Anterior cingulate cortex (tissue), 58 donors: ENCODE data around the gene MARK1.

ENCODE experiments used
- DNase-seq, 58 donors: peaks; one replicate each; lab custom pipeline; 2025; lab: John Stamatoyannopoulos, UW

MARK1 gene

DNA sequence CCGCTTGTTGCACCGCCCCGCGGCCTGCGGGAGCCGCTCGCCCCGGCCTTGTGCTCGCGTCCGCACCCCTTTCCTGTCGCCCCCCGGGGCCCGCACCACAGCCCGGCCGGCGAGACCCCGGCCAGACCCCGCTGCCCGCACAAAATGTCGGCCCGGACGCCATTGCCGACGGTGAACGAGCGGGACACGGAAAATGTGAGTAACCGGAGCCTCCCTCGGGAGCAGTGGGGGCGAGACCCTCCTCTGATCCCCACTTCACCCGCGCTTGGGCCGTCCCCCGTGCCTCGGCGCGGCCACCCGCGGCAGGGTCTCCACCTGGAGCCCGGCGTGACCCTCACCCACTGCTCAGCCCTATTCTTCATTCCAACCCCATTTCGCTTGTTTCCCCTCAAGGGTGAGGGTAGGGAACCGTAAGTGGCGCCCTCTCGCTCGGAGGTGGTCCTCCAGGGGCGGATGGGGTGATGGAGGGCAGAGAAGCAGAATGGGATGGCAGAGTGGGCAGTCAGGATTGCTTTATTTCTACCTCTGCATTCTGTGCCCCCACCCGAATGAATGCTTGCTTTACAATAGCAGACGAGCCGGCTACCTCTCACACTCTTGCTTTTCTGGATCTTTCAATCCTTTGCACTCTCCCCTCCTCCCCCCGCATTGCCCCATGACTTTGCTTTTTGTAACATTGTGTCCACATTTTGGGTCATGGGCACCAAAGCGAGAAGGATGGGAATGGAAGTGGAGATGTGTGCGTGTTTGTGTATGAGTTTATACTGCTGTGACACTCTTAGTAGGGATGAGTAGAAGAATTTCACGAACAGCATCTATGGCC lies 954 bp downstream of the MARK1 start:
- DNase-seq, result peak in 26 of 58 donors; percentile 2 to 69 (median 33)

DNA sequence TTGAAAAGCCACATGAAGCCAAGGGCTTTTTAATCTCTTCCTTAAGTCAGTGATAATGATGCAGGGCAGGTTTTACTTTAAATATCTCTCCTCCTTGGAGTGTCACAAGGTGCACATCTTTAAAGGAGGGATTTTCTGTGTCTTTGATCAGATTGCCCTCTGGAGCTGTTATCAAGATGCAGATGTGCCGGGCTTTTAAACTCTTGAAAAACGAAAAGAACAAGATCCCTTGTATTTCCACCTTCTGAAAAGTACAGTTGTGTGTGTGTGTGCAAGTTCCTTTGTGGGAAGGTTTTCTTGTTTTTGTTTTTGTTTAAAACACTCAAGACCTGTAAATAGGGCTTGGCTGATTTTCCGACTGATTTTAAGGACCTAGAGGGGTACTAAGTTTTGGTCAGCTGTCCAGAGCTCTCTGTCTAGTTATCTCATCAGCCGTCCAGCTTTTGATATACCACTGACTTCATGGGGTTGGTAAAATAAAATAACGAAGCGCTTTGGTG lies 1.6 kb downstream of the MARK1 start:
- no peak for DNase-seq

DNA sequence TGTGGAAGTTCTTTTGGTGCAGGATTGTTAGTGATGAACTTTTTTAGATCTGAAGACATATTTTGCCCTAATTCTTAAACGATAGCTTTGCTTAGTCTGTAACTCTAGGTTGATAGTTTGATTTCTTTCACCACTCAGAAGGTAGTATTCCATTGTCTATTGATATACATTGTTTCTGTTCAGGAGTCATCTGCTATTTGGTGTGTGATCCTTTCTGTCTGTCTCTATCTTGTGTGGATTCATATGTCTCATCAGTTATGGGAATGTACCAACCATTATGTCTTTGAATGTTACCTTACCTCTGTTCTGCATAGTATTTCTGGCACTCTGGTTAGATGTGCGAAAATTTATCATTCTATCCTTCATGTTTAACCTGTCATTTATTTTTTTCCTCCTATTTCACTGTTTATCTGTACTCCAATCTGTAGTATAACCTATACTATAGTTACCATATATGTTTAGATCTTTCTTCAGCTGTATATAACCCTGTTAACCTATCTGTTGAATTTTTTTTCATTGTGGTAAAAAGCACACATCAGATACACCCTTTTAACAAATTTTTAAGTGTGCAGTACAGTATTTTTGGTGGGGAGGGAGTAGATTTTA lies 5.7 kb downstream of the MARK1 start:
- no peak for DNase-seq

DNA sequence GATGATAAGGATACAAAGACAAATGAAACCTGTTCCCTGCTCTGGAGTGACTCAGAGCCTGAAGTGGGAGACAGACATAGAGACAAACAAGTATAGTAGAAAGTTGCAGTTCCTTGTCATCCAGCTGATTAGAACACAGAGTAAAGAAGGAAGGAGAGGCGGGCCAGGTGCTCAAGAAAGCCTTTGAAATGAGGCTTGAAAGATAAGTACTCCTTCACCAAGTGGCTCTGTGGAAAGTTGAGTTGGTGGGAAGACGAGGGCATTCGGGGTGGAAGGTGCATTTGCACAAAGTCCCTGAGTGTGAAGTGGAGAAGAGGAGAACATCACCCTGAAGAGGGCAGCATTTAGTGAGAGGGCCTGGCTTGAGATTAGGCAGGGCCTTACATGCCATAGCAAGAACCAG lies 17.0 kb downstream of the MARK1 start:
- no peak for DNase-seq

DNA sequence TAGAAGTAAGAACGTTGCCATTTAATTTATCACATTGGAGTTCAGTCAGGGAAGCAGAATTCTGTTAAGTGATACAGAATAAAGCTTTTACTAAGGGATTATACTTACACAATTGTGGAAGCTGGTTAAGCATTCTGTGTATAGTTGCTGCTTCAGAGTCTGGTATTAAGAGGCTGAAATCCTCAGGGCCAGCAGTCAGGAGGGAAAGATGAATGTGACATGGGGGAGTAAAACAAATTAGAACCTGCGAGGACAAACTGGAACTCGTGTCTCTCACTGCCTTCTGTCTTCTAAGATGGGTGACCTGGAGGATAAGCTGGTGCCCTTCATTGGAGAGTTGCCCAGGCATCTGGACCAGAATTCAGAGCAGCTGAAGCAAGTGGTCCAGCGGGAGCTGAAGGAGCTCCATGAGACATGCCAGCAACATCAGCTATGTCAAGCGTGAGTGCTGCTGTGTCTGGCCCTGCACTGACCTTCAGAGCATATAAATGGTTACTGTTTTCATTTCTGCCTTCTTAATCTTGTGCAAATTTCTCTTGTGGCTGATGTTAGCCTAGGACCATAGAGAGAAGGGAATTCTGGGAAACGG lies 23.0 kb downstream of the MARK1 start:
- DNase-seq, result peak in 1 of 58 donors; percentile 6

DNA sequence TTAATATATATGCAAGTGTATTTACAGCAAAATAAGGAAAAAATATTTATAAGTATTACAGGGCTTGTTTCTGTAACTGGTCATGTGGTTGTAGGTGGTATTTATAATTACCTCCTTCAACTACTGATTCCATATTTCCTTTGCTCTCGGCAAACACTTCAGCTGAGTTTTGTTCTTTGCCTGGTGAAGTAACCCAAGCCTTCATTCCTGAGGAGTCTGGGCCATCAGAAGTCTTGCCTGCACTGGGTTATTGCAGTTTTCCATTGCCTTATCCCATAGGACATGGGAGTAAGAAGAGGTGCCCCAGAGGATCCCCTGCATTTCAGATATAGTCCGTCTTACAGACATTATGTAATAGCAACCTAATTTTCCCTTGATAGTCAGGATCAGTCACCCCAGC lies 23.8 kb downstream of the MARK1 start:
- DNase-seq, result no peak

DNA sequence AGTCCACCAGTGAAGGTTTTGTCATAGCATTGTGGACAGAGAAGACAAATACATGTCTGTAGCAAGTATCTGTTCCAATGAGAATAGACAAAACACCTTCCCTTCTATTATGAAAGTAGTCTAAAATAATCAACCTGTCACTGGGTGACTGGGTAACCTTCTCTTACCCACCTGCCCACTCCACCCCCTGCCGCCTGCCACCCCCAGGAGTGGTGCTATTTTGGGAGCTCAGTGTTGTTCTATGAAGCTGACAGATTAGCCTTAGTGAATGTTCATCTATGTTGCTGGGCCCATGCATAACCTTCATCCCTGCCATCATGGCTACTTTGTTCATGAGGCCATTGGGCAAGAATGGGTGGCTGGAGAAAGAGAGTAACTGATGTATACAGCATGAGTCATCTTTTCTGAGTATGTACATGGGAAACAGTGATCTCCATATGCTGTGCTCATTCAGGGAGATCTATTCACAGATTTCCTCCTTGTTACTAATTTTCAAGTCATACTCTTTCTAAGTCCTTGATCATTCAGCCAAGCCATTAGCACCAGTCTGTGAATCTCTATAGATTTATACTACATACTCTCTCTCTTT lies 24.8 kb downstream of the MARK1 start:
- no peak for DNase-seq

DNA sequence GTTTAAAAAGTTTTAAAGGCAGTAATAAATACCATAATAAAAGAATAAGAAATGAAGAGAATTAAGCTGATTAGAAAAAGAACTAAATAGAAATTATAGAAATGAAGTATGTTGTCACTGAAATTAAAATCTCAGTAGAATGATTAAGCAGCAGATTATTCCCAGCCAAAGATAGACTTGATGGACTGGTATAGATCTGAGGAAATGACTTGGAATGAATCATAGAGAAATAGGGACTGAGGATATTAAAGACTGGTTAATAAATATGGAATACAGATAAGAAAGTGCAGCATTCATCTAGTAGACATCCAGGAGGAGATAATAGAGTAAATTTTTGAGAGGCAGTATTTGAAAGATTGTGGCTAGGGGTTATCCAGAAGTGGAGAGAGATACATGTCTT lies 28.7 kb downstream of the MARK1 start:
- no peak for DNase-seq

DNA sequence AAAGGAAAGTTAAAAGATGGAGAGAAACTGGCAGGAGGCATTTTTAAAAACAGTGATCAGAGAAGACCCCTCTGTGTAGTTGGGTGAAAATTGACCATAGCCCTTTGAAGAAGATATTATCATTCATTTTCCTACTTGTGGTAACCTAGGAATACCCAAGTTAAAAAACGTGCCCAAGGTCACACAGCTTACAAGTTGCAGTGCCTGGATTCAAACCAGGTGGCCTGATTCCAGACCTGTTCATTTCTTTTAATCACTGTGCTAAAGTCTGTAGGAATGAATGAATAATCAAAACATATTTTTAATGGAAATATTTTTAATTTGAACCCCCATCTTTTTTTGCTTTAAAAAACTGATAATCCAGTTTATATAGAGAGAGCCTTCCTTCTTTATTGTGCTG lies 35.6 kb downstream of the MARK1 start:
- no peak for DNase-seq

DNA sequence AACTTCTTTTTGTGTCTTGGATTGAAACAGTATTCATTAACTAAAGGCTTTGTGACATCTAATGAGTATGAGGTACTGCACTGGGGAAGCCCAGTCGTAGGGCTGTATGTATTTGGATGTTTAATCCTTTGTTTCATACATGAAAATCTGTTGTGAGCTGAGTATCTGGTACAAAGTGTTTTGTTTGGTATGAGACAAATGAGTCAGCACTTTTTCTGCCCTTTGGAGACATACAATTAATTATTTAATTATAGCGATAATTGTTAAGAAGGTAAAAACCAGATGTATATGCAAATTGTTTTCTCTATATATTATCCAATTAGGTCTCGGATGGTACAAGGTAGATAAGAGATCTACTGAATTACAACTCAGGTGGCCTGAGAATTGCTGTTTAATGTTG lies 36.3 kb downstream of the MARK1 start:
- no peak for DNase-seq

DNA sequence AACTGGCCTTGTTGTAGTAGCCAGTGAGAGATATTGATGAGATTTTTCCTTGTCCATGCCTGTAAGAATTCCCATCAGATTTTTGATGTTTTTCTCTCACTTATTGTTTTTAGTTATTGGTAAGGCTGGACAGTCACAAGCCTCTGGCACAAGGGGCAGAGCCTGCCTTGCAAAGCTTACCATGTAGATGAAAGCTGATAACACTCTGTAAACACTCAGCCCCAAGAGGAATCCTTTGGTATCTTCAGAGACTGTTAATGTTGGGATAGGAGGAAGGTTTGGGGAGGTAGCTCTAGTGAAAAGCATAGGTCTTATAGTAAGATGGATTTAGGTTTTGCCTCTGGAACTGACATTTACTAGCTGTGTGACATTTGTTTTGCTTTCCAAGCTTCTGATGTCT lies 37.7 kb downstream of the MARK1 start:
- no peak for DNase-seq

DNA sequence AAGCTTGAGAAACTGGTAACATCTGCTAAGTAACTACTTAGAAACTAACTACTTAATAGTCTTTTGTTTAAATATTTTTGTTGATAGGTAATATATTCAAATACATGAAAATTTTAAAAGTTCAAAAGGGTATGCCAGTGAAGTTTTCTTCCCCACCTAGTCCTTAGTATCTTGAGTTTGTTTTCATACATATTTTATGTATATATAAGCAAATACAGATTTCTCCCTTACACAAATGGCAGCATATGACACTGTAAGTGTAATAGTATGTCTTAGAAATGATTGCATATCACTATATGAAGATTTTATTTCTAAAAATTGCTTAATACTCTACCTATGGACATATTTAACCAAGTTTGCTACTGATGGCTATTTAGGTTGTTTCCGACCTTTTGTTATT lies 38.9 kb downstream of the MARK1 start:
- DNase-seq, result no peak

DNA sequence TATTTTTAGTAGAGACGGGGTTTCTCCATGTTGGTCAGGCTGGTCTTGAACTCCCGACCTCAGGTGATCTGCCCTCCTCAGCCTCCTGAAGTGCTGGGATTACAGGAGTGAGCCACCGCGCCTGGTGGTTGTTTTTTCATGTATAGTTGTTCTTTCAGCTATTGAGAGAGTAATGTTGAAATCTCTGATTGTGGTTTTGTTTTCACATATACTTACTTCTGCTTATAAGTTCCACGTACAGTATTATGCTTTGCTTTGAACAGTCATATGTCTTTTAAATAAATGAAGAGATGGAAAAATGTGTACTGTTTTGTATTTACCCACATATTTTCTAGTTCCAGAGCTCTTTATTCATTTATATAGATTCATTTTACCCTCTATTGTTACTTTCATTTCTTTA lies 44.5 kb downstream of the MARK1 start:
- no peak for DNase-seq

DNA sequence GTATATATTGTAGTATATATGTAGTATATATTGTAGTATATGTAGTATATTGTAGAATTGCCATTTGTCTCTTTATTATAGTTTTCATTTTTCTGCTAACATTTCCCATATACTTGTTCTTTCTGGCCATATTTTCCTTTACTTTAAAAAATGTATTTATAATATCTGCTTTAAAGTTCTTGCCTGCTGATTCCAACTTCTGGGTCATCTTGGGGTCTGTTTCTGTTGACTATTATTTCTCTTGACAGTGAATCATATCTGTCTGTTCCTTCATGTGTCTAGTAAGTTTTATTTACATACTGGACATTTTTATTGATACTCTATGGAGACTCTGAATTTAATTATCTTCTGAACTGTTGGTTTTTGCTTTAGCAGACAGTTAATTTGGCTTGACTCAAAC lies 45.9 kb downstream of the MARK1 start:
- no peak for DNase-seq

DNA sequence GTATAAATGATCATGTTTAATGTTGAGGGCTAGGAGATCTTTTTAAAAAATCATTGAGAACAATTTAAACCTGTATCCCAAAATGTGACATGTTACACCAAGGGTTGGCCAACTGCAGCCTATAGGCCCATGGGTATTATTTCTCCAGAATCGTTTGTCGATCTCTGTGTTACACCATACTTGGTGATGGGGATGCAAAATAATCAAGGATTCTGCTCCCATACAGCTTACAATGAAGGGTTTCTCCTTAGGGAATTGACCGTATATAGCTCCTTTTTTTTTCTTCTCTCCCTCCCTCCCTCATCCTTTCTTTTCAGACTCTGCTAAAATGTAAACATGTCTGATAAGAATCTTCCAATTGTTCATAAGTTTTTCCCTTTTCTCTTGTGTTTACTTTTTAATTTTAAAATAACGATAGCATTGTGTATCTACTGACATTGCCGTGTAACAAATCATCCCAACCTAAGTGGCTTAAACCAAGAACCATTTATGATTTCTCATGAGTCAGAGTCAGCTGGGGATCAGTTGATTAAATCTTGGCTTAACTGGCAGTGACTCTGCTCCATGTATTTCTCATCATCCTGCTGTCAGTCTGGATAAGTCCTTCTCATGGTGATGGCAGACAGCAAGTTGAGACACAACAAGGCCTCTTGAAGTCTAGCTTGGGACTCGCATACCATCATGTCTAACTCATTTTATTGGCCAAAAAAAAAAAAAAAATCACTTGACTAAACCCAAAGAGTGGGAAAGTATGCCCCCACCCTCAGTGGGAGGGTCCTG lies 48.0 kb downstream of the MARK1 start:
- DNase-seq, result no peak

DNA sequence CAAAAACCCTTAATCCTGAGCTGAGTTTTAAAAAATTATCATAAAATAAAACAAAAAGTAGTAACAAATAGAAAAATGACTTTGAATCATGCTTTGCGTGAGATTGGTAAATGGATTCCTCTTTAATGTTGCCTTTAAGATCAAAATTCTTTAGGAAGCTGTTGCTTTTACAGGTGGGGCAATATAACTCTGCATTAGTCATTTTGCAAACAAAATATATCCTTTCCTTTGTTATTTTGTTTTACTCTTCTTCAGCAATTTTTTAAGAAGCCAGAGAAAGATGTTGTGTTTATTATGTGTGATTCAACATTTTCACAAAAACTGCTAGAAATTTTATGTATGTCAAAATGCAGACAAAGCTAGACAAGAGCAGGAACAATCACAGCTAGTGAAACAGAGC lies 50.0 kb downstream of the MARK1 start:
- DNase-seq, result no peak

DNA sequence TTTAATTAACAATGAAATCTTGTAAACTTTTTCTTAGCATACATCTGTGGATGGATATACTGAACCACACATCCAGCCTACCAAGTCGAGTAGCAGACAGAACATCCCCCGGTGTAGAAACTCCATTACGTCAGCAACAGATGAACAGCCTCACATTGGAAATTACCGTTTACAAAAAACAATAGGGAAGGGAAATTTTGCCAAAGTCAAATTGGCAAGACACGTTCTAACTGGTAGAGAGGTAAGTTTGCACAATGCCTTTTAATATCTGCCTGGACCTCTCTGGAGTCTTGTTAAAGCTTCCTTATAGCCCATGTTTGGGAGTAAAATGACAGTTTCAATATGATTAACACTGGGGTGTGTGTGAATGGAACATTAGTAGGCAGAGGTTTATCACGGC lies 51.4 kb downstream of the MARK1 start:
- DNase-seq, result no peak

DNA sequence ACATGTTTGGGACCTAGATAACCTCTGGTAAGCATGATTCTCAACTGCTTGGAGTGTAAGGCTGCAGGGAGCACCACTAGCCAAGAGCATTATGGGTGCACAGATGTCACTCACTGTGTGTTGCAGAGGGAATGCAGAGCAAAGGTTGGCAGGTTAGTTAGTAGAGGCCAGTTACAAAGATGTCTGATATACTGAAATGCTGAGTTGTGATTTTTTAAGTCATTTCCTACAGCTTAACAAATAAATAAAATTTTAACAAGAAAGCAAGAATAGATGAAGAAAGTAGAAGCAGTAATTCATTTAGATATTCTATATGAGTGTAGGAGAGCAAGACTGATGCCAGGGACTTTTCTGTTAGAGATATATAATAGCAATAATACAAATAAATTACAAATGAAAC lies 64.8 kb downstream of the MARK1 start:
- DNase-seq, result no peak

DNA sequence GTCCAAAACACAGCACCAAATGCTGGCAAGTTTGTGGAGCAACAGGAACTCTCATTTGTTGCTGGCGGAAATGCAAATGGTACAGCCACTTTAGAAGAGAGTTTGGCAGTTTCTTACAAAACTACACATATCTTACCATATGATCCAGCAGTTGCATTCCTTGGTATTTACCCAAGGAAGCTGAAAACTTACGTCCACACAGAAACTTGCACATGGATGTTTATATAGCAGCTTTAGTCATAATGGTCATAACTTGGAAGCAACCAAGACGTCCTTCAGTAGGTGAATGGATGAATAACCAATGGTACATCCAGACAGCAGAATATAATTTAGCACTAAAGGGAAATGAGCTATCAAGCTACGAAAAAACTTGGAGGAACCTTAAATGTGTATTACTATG lies 66.4 kb downstream of the MARK1 start:
- DNase-seq, result no peak

DNA sequence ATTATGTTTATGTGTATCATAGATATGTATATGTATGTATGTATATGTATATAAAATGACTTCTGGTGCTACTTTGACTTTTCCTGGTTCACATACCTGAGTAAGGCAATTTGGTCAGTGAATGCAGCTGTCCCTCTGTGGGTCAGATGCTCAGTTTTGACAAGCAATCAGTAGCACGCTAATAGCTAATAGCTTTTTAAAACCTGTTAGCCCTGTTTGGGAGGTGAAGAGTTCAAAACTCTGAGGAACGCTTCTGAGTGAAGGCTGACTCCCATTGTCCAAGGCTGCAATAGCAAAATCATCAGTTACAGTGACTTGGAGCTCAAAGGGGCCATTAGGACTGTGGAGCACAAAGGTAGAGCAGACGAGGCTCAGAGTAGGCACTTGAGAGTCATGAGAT lies 67.2 kb downstream of the MARK1 start:
- no peak for DNase-seq

DNA sequence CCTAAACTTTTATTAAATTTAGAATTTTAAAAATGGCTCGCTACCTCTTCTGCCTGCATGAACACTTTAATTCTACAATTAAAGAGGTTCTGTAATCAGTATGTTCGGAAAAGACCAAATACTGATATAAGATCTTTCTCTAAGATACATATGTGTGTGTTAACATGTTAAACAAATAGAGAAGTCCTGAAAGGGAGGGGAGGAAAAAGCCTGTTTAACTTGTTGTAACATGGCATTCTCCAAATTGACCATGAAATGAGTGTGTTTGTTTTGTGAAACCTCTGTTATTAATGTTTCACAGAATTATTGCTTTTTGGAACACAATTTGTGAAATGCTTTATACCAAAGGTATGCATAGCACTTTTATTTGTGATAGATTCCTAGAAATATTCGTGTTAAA lies 77.0 kb downstream of the MARK1 start:
- DNase-seq, result no peak
